Suprapubic skin (tissue), 3 donors: ENCODE measurements around the gene SOX5.
"Not testable (repeated sequence)": the region's sequence is repeated elsewhere in the genome, so short reads cannot be mapped to it uniquely, and the experiment has no call there.

Source experiments
- EP300 ChIP-seq: sonication (generic); formaldehyde crosslinking; IDR thresholded peaks from one replicate; pipeline ENCODE4 v1.6.1; 2017; ENCODE audit warnings: antibody characterized with exemption
- POLR2A ChIP-seq, 2 donors: fragments of 450-650 bp; IDR thresholded peaks; one replicate each; pipeline ENCODE4 v1.6.1; 2017; ENCODE audit warnings: antibody characterized with exemption in 2 of 2, mild to moderate bottlenecking in 2 of 2, moderate library complexity in 2 of 2
- TF ChIP-seq, protein P1 (sequence below), 2 donors: fragments of 200-600 bp in 1 of 2; fragments of 450-650 bp in 1 of 2; sonication (generic) in 1 of 2; IDR thresholded peaks; one replicate each; pipeline ENCODE4 v1.5.1; 2016 to 2019; ENCODE audit warnings: antibody characterized with exemption in 2 of 2, mild to moderate bottlenecking in 1 of 2, moderate library complexity in 1 of 2

DNA sequence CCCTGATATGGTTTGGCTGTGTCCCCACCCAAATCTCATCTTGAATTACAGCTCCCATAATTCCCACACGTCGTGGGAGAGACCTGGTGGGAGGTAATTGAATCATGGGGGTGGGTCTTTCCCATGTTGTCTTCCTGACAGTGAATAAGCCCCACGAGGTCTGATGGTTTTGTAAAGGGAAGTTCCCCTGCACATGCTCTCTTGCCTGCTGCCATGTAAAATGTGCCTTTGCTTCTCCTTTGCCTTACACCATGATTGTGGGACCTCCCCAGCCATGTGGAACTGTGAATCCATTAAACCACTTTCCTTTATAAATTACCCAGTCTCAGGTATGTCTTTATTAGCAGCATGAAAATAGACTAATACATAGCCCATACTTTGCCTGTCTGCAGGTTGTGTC, 458.4 kb downstream of the SOX5 start:
- TF ChIP-seq, protein P1, sequence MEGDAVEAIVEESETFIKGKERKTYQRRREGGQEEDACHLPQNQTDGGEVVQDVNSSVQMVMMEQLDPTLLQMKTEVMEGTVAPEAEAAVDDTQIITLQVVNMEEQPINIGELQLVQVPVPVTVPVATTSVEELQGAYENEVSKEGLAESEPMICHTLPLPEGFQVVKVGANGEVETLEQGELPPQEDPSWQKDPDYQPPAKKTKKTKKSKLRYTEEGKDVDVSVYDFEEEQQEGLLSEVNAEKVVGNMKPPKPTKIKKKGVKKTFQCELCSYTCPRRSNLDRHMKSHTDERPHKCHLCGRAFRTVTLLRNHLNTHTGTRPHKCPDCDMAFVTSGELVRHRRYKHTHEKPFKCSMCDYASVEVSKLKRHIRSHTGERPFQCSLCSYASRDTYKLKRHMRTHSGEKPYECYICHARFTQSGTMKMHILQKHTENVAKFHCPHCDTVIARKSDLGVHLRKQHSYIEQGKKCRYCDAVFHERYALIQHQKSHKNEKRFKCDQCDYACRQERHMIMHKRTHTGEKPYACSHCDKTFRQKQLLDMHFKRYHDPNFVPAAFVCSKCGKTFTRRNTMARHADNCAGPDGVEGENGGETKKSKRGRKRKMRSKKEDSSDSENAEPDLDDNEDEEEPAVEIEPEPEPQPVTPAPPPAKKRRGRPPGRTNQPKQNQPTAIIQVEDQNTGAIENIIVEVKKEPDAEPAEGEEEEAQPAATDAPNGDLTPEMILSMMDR (IDR thresholded peaks at IDR 0.05) = not testable (repeated sequence)
- TF ChIP-seq EP300; POLR2A (IDR thresholded peaks at IDR 0.05): not testable (repeated sequence)
